ENCODE results near the gene MC1R.

- no peak for TF ChIP-seq YY1 (IDR thresholded peaks at IDR 0.05)
- no peak for TF ChIP-seq CTCF (IDR thresholded peaks at IDR 0.05; ENCODE audit: low read depth, low read length, missing input control)
- no peak for TF ChIP-seq REST (IDR thresholded peaks at IDR 0.05)
- no peak for TF ChIP-seq ATF3 (IDR thresholded peaks at IDR 0.05)
- no peak for TF ChIP-seq RAD21 (IDR thresholded peaks at IDR 0.05)
- TF ChIP-seq MAX (IDR thresholded peaks at IDR 0.05): no peak
- TF ChIP-seq GABPA (IDR thresholded peaks at IDR 0.05 in 1 of 2, conservative IDR thresholded peaks at IDR 0.05 in 1 of 2): no peak
- no peak for TF ChIP-seq JUND (IDR thresholded peaks at IDR 0.05)
- no peak for TF ChIP-seq EGR1 (IDR thresholded peaks at IDR 0.05; ENCODE audit: low read depth in 2 of 2)
- TF ChIP-seq TAF1 (conservative IDR thresholded peaks at IDR 0.05): no peak
- TF ChIP-seq ZBTB33 (IDR thresholded peaks at IDR 0.05): no peak
Measured at GRCh38 chr16:89945654-89946053, 27.0 kb downstream of the MC1R start.
